Measurements from ENCODE around the gene CNPY1. TPM values are rescaled to one million over a fixed set of nuclear protein-coding genes. Genes with fewer than 3 reads are reported as not detected.

The CNPY1 gene
- total RNA-seq, 1 donor from 2014 or later: not detected

GRCh38 chr7:155466142-155466813 is 80.1 kb downstream of the CNPY1 start:
- FAIRE-seq: no peak
- Mint-ChIP-seq H3K9me3 (ENCODE audit: unreplicated experiment) (peaks cover 11% of the 10 kb centered on the region), H3K27ac (ENCODE audit: unreplicated experiment) (no peak overlapping the region), H3K4me3 (ENCODE audit: unreplicated experiment) (no peak overlapping the region), H3K27me3 (ENCODE audit: low read depth, unreplicated experiment) (peaks cover 83% of the 10 kb centered on the region), H3K36me3 (ENCODE audit: low read depth, unreplicated experiment) (no peaks in the 10 kb centered on the region), H3K4me1 (ENCODE audit: low read depth, unreplicated experiment) (peaks cover 2% of the 10 kb centered on the region)
- Histone ChIP-seq H3K4me2 (ENCODE audit: low read length) (peak overlapping the region; percentile 30), H3K27me3 (ENCODE audit: insufficient read depth, low read length) (peaks cover 95% of the 10 kb centered on the region), H3K36me3 (ENCODE audit: insufficient read depth, low read length) (no peaks in the 10 kb centered on the region), H3K9ac (ENCODE audit: low read length) (no peak overlapping the region), H3K4me3 (ENCODE audit: insufficient read depth, low read depth, low read length) (no peak overlapping the region), H2AFZ (ENCODE audit: low read depth, low read length) (no peak overlapping the region), H4K20me1 (ENCODE audit: insufficient read depth, low read length) (no peaks in the 10 kb centered on the region), H3K79me2 (ENCODE audit: insufficient read depth, low read length) (no peaks in the 10 kb centered on the region), H3K9me3 (ENCODE audit: insufficient read depth, low read depth, low read length) (peaks cover 5% of the 10 kb centered on the region), H3K4me1 (ENCODE audit: insufficient read depth, low read length) (peaks cover 3% of the 10 kb centered on the region), H3K27ac (ENCODE audit: low read depth, low read length) (no peak overlapping the region)
- TF ChIP-seq CTCF (IDR thresholded peaks at IDR 0.05; ENCODE audit: insufficient read depth, low read depth, low read length) (no peak), EZH2 (IDR thresholded peaks at IDR 0.05; ENCODE audit: insufficient read depth, low read length) (peak; percentile 77)
- DNase-seq (ENCODE audit: low read depth): no peak

- Mint-ChIP-seq H3K36me3 (ENCODE audit: low read depth, unreplicated experiment) (peaks cover 2% of the 10 kb centered on the region), H3K4me1 (ENCODE audit: low read depth, unreplicated experiment) (no peaks in the 10 kb centered on the region), H3K27ac (ENCODE audit: unreplicated experiment) (no peak overlapping the region), H3K9me3 (ENCODE audit: unreplicated experiment) (peaks cover 9% of the 10 kb centered on the region), H3K4me3 (ENCODE audit: unreplicated experiment) (no peak overlapping the region), H3K27me3 (ENCODE audit: low read depth, unreplicated experiment) (peaks cover 83% of the 10 kb centered on the region)
- H3K27ac ChIP-seq (ENCODE audit: low read depth, low read length): no peak overlapping the region
- H2AFZ ChIP-seq (ENCODE audit: low read depth, low read length): no peak overlapping the region
- H3K36me3 ChIP-seq (ENCODE audit: insufficient read depth, low read length): no peaks in the 10 kb centered on the region
- H4K20me1 ChIP-seq (ENCODE audit: insufficient read depth, low read length): no peaks in the 10 kb centered on the region
- no peak for TF ChIP-seq EZH2 (IDR thresholded peaks at IDR 0.05; ENCODE audit: insufficient read depth, low read length)
- TF ChIP-seq CTCF (IDR thresholded peaks at IDR 0.05; ENCODE audit: insufficient read depth, low read depth, low read length): no peak
- peaks cover 5% of the 10 kb centered on the region for H3K9me3 ChIP-seq (ENCODE audit: insufficient read depth, low read depth, low read length)
- peaks cover 3% of the 10 kb centered on the region for H3K4me1 ChIP-seq (ENCODE audit: insufficient read depth, low read length)
- no peak for DNase-seq (ENCODE audit: low read depth)
- no peaks in the 10 kb centered on the region for H3K79me2 ChIP-seq (ENCODE audit: insufficient read depth, low read length)
- peaks cover 95% of the 10 kb centered on the region for H3K27me3 ChIP-seq (ENCODE audit: insufficient read depth, low read length)
- no peak for FAIRE-seq
- no peak overlapping the region for H3K4me2 ChIP-seq (ENCODE audit: low read length)
- no peak overlapping the region for H3K4me3 ChIP-seq (ENCODE audit: insufficient read depth, low read depth, low read length)
- H3K9ac ChIP-seq (ENCODE audit: low read length): no peak overlapping the region
Observed at GRCh38 chr7:155465761-155466141, 80.6 kb downstream of the CNPY1 start.
